OCI-LY3 (cell line): ENCODE results near the gene ECE1.
"Not testable (repeated sequence)": the region's sequence is repeated elsewhere in the genome, so short reads cannot be mapped to it uniquely, and the experiment has no call there.

Source experiments
- H2AFZ ChIP-seq: fragments of 200-600, 300-600 bp; shearing (Covaris generic); 2 replicates; pipeline ENCODE4 v1.6.0; 2014; ENCODE audit warnings: antibody characterized with exemption, low read depth, low read length
- H3K27ac ChIP-seq: fragments of 200-600, 300-600 bp; sonication (generic); 2 replicates; pipeline ENCODE4 v1.5.1; 2014; ENCODE audit warnings: mild to moderate bottlenecking, low read length, moderate library complexity, mixed read lengths
- H3K27me3 ChIP-seq: fragments of 200-600, 300-600 bp; sonication (generic); 2 replicates; pipeline ENCODE4 v1.6.1; 2014; ENCODE audit warnings: low read depth, low read length, mixed read lengths
- H3K36me3 ChIP-seq: fragments of 200-600, 300-600 bp; sonication (generic); replicated peaks from 2 replicates; pipeline ENCODE3; 2014; ENCODE audit warnings: low read depth, low read length, mixed read lengths
- H3K4me1 ChIP-seq: fragments of 300-600, 200-600 bp; sonication (generic); 2 replicates; pipeline ENCODE4 v1.6.1; 2014; ENCODE audit warnings: low read length, mixed read lengths
- H3K4me2 ChIP-seq: fragments of 200-600, 300-600 bp; sonication (generic); 2 replicates; pipeline ENCODE4 v1.6.1; 2014; ENCODE audit warnings: low read length, mixed read lengths
- H3K4me3 ChIP-seq: fragments of 300-600, 200-600 bp; sonication (generic); 2 replicates; pipeline ENCODE4 v1.5.1; 2014; ENCODE audit warnings: antibody characterized with exemption, mild to moderate bottlenecking, low read length, moderate library complexity
- H3K79me2 ChIP-seq: fragments of 300-600, 200-600 bp; shearing (Covaris generic); 2 replicates; pipeline ENCODE4 v1.6.1; 2014; ENCODE audit warnings: mild to moderate bottlenecking, low read length, mixed read lengths
- H3K9ac ChIP-seq: fragments of 300-600, 200-600 bp; shearing (Covaris generic); 2 replicates; pipeline ENCODE4 v1.6.0; 2014; ENCODE audit warnings: mild to moderate bottlenecking, low read length, moderate library complexity
- H3K9me3 ChIP-seq: fragments of 200-600, 300-600 bp; shearing (Covaris generic); 2 replicates; pipeline ENCODE4 v1.6.1; 2014; ENCODE audit warnings: low read length, mixed read lengths; ENCODE audit not compliant: insufficient read depth
- H4K20me1 ChIP-seq: fragments of 200-600, 300-600 bp; sonication (generic); 2 replicates; pipeline ENCODE4 v1.6.1; 2016; ENCODE audit warnings: low read length, mixed read lengths; ENCODE audit not compliant: insufficient read depth
- EZH2phosphoT487 ChIP-seq: fragments of 200-600 bp; shearing (Covaris generic); IDR thresholded peaks from 2 replicates; pipeline ENCODE4 v1.6.1; 2018; ENCODE audit warnings: antibody characterized with exemption, mixed run types, low read depth
- TF ChIP-seq, protein P1 (sequence below): fragments of 200-600, 300-600 bp; sonication (generic); IDR thresholded peaks from 2 replicates; pipeline ENCODE4 v1.5.1; 2014; ENCODE audit warnings: antibody characterized with exemption, low read length, low read depth

The ECE1 gene

DNA sequence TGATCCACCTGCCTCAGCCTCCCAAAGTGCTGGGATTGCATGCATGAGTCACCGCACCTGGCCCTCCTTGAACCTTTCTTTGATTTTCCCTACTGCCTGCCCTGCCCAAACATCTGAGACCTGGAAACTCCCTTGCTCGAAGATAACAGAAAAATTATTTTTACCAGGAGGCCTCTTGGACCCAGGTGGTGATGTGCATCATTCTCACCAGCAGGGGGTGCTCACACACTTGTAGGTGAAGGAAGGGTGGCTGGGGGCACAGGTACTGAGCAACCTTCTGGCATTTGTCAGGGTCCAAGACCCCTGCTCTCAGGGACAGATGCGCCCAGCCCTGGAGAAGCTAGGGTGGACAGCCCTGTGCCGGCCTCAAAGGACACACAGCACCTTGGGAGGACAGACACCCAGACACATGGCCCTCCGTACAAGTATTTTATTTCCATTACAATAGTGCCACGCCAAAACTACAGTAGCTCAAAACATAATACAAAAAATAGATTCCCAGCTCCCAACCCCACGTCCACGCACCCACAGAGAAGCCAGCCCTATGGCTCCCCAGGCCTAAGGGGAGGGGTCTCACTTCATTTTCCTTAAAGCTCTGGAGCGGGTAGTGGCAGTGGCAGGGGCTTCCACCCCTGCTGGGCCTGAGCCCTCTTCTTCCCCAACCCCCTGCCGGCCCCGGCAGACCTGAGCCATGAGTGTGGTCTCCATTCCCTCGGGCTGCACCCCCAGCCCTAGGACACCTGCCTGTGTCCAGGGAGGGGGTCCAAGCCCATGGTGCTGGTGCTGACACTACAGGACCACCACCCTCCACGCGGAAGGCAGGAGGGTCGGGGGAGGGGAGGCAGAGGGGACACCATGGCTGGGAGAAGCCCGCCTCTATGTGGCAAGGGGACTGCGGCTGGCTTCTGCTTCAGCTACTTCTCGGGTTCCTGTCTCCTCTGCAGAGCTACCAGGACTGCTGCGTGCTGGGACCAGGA lies 73.1 kb downstream of the ECE1 start:
- no peaks in the 10 kb centered on the region for H3K79me2 ChIP-seq
- H2AFZ ChIP-seq = no peak overlapping the region
- H4K20me1 ChIP-seq = no peaks in the 10 kb centered on the region
- H3K4me3 ChIP-seq = no peak overlapping the region
- peaks cover 15% of the 10 kb centered on the region for H3K36me3 ChIP-seq
- no peak overlapping the region for H3K9ac ChIP-seq
- TF ChIP-seq EZH2phosphoT487 = no peak
- TF ChIP-seq, protein P1, sequence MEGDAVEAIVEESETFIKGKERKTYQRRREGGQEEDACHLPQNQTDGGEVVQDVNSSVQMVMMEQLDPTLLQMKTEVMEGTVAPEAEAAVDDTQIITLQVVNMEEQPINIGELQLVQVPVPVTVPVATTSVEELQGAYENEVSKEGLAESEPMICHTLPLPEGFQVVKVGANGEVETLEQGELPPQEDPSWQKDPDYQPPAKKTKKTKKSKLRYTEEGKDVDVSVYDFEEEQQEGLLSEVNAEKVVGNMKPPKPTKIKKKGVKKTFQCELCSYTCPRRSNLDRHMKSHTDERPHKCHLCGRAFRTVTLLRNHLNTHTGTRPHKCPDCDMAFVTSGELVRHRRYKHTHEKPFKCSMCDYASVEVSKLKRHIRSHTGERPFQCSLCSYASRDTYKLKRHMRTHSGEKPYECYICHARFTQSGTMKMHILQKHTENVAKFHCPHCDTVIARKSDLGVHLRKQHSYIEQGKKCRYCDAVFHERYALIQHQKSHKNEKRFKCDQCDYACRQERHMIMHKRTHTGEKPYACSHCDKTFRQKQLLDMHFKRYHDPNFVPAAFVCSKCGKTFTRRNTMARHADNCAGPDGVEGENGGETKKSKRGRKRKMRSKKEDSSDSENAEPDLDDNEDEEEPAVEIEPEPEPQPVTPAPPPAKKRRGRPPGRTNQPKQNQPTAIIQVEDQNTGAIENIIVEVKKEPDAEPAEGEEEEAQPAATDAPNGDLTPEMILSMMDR = peak; percentile 73
- H3K4me2 ChIP-seq = no peak overlapping the region
- H3K27ac ChIP-seq = no peak overlapping the region
- no peaks in the 10 kb centered on the region for H3K4me1 ChIP-seq
- H3K9me3 ChIP-seq = no peaks in the 10 kb centered on the region
- H3K27me3 ChIP-seq = no peaks in the 10 kb centered on the region

DNA sequence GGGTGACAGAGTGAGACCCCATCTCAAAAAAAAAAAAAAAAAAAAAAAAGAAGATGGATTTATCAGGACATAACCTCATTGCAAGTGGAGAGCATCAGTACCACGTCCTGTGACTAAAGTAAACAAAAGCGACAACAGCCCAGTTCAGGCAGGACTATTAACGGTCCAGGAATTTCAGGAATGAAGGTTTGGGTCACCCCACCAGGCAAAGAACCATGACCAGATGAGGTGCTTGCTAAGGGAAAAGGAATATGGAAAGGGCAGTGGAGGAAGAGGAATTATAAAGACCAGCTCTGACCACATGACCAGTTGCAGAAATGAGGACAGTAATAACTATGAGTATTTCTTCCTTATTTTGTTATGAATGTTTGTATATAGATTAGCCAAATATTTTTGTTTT lies 78.1 kb downstream of the ECE1 start:
- no peaks in the 10 kb centered on the region for H3K79me2 ChIP-seq
- no peaks in the 10 kb centered on the region for H4K20me1 ChIP-seq
- H3K4me2 ChIP-seq = no peak overlapping the region
- H3K9me3 ChIP-seq = no peaks in the 10 kb centered on the region
- no peak overlapping the region for H3K27ac ChIP-seq
- H2AFZ ChIP-seq = no peak overlapping the region
- H3K36me3 ChIP-seq = no peaks in the 10 kb centered on the region
- H3K4me1 ChIP-seq = peaks cover 6% of the 10 kb centered on the region
- TF ChIP-seq EZH2phosphoT487 = no peak
- TF ChIP-seq, protein P1 = no peak
- H3K9ac ChIP-seq = no peak overlapping the region
- no peaks in the 10 kb centered on the region for H3K27me3 ChIP-seq
- no peak overlapping the region for H3K4me3 ChIP-seq

DNA sequence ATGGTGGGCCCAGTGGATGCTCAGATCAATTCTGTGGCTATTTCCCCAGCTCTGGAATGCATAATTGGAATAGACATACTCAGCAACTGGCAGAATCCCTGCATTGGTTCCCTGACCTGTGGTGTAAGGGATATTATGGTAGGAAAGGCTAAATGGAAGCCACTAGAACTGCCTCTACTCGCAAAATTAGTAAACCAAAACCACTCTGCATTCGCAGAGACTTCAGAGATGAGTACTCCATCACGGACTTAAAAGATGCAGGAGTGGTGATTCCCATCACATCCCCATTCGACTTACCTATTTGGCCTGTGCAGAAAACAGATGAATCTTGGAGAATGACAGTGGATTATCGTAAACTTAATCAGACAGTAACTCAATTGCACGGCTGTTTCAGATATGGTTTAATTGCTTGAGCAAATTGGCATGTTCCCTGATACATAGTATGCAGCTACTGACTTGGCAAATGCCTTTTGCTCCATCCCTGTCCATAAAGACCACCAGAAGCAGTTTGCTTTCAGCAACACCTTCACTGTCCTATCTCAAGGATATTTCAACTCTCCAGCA lies 82.0 kb downstream of the ECE1 start:
- not testable (repeated sequence) for H3K4me2 ChIP-seq, H3K79me2 ChIP-seq, H3K27ac ChIP-seq, H3K27me3 ChIP-seq, H3K36me3 ChIP-seq, H3K4me3 ChIP-seq, H4K20me1 ChIP-seq, H3K9me3 ChIP-seq, H2AFZ ChIP-seq, H3K9ac ChIP-seq, H3K4me1 ChIP-seq

DNA sequence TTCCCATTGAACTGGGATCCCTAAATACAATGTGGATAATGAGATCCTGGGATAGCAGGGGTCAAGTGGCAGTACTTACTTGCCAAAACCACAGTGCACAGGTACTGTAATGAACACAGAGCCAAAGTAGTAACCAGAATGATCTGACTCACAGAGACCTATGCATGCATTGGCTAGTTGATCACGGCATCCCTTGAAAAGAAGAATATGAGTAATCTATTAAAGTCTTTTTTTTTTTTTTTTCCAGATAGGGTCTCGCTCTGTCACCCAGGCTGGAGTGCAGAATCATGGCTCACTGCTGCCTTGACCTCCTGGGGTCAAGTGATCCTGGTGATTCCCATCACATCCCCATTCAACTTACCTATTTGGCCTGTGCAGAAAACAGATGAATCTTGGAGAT lies 84.1 kb downstream of the ECE1 start:
- H3K9ac ChIP-seq = no peak overlapping the region
- H3K9me3 ChIP-seq = no peaks in the 10 kb centered on the region
- H2AFZ ChIP-seq = no peak overlapping the region
- no peak overlapping the region for H3K27ac ChIP-seq
- no peaks in the 10 kb centered on the region for H4K20me1 ChIP-seq
- H3K79me2 ChIP-seq = no peaks in the 10 kb centered on the region
- H3K4me1 ChIP-seq = peaks cover 6% of the 10 kb centered on the region
- no peak overlapping the region for H3K4me2 ChIP-seq
- H3K4me3 ChIP-seq = no peak overlapping the region
- no peaks in the 10 kb centered on the region for H3K27me3 ChIP-seq
- no peaks in the 10 kb centered on the region for H3K36me3 ChIP-seq
- TF ChIP-seq, protein P1 = no peak
- no peak for TF ChIP-seq EZH2phosphoT487
